Right lobe of liver (tissue), 6 donors: ENCODE measurements around the gene OSBPL9. TPM values are rescaled to one million over a fixed set of nuclear protein-coding genes. Genes with fewer than 3 reads are reported as not detected.

Experiments used
- ATAC-seq, 4 donors: fragments of 200-7000 bp; cut with Tn5 transposase; one replicate each; pipeline ENCODE4 v1.9.1; 2020; ENCODE audit warnings: mild to moderate bottlenecking in 4 of 4, moderate library complexity in 4 of 4
- DNase-seq, 3 donors: peaks; one replicate each; pipeline ENCODE4 v3.0.0-alpha.2; 2020
- H3K27ac ChIP-seq, 3 donors: fragments of 200-600 bp; one replicate each; pipeline ENCODE4 v1.8.0; 2022
- H3K27me3 ChIP-seq, 2 donors: fragments of 200-600 bp; one replicate each; pipeline ENCODE4 v1.8.0; 2022
- H3K36me3 ChIP-seq, 4 donors: fragments of 200-600 bp; sonication (generic) in 1 of 4; one replicate each; pipeline versions ENCODE4 v1.5.1 to v1.8.0; 2017 to 2022; ENCODE audit warnings: control low read depth in 1 of 4
- H3K4me1 ChIP-seq, 4 donors: fragments of 200-600 bp; sonication (generic) in 1 of 4; one replicate each; pipeline versions ENCODE4 v1.5.1 to v1.8.0; 2017 to 2022; ENCODE audit warnings: control low read depth in 1 of 4
- H3K4me3 ChIP-seq, 3 donors: fragments of 200-600 bp; one replicate each; pipeline ENCODE4 v1.8.0; 2022
- H3K9me3 ChIP-seq, 4 donors: fragments of 200-600 bp; sonication (generic) in 1 of 4; one replicate each; pipeline versions ENCODE4 v1.5.1 to v1.8.0; 2017 to 2022; ENCODE audit warnings: control low read depth in 1 of 4
- CTCF ChIP-seq, 4 donors: fragments of 200-600 bp in 3 of 4; fragments of 450-650 bp in 1 of 4; IDR thresholded peaks; one replicate each; pipeline versions ENCODE4 v1.5.1 to v1.8.0; 2016 to 2022; ENCODE audit warnings: antibody characterized with exemption in 4 of 4, mild to moderate bottlenecking in 2 of 4
- POLR2A ChIP-seq: fragments of 450-650 bp; IDR thresholded peaks from one replicate; pipeline ENCODE4 v1.6.1; 2017; ENCODE audit warnings: antibody characterized with exemption, mild to moderate bottlenecking
- WGBS: methylation state at CpG from one replicate; pipeline ENCODE4 v1.1.6; 2018; ENCODE audit warnings: low coverage, low lambda C conversion rate; ENCODE audit not compliant: insufficient coverage; ENCODE audit errors: missing lambda C conversion rate; 5-methylcytosine and 5-hydroxymethylcytosine counted together
- intact Hi-C, 2 donors: fragments of 100-400 bp; cut with DNase I; formaldehyde crosslinking; loops; one replicate each; pipeline versions ENCODE4 v1.11.2 to v1.14.1; 2022
- total RNA-seq, 6 experiments: library from RNA; depleted of rRNA in 2 of 6; stranded (reverse); fragments of >200 nt in 2 of 6; fragmentation: NEBNext Ultra II Directional in 3 of 6; extraction: Animal tissue kit (Norgen Biotek cat#: 25700) in 3 of 6; gene quantifications; one replicate each; pipeline versions ENCODE4 v1.1.0 to v1.2.4, GENCODE V29; 2016 to 2023
- donor health status: DM: no; HTN: yes; CAD: no.
- donor health status: DM: no; HTN: no; CAD: no.
- donor health status: DM: no; HTN: no; CAD: no.
- donor health status: DM: no; HTN: yes; CAD: no.
- donor health status: DM: no; HTN: yes; CAD: no.

The OSBPL9 gene
- total RNA-seq, 6 experiments from 2014 or later = 51.7 to 90.5 (median 71.7) TPM

DNA sequence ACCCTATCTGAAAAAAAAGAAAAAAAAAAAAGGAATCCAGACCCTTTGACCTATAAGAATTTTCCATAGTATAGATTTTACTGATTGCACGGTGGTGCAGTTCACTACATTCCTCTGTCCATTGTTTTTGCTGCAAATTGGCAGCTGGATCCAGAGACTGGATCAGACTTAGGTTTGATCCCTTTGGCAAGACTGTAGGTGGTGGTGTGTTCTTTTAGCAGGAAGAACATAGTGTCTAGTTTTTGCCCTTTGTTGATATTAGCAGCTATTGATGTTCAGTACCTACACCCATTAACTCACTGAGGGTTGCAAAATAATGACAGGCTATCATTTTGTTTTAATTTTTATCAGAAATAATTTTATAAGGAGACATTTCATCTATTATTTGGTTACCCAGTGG, 37.1 kb downstream of the OSBPL9 start:
- Histone ChIP-seq H3K36me3 (no peaks in the 10 kb centered on the region), H3K4me3 (no peak overlapping the region), H3K9me3 (no peaks in the 10 kb centered on the region), H3K27ac (no peak overlapping the region), H3K27me3 (no peaks in the 10 kb centered on the region), H3K4me1 (peaks cover 0 to 28% (median 12%) of the 10 kb centered on the region in 4 donors)
- intact Hi-C loops = no loop called here
- WGBS = 9% methylated on average over 1 of the region's 1 CpG
- no peak for DNase-seq
- ATAC-seq = peak; percentile 70 to 85 (median 76)
- no peak for TF ChIP-seq POLR2A
- TF ChIP-seq CTCF (IDR thresholded peaks at IDR 0.05) = peak in 2 of 4 donors; percentile 14 to 16

DNA sequence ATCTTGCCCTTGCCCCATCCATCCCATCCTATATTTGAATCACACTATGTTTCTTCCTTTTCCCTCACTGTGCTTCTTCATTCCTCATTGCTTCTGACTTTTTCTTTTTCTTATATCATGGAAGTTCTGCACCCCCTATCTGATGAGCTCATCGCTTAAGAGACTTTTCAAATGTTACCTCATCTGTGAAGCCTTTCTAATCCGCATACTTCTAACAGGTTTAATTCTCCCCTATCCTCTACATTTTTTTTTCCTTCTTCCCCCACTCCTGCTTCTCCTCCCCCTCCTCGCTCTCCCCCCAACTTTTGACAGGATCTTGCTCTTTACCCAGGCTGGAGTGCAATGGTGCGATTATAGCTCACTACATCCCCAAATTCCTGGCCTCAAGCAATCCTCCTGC, 39.5 kb downstream of the OSBPL9 start:
- Histone ChIP-seq H3K27me3 (no peaks in the 10 kb centered on the region), H3K27ac (no peak overlapping the region), H3K4me3 (no peak overlapping the region), H3K4me1 (peaks cover 0 to 27% (median 12%) of the 10 kb centered on the region in 4 donors), H3K9me3 (no peaks in the 10 kb centered on the region), H3K36me3 (no peaks in the 10 kb centered on the region)
- intact Hi-C loops = no loop called here
- TF ChIP-seq CTCF (IDR thresholded peaks at IDR 0.05) (no peak), POLR2A (no peak)
- ATAC-seq (no peak), DNase-seq (no peak)
- 98% methylated on average over 4 of the region's 4 CpGs for WGBS

GRCh38 chr1:51660580-51660979, 43.7 kb downstream of the OSBPL9 start:
- intact Hi-C loops = no loop called here
- H3K27me3 ChIP-seq = no peaks in the 10 kb centered on the region
- peaks cover 0 to 8% (median 0%) of the 10 kb centered on the region in 4 donors for H3K4me1 ChIP-seq
- no peaks in the 10 kb centered on the region for H3K36me3 ChIP-seq
- ATAC-seq (no peak), DNase-seq (no peak)
- no peaks in the 10 kb centered on the region for H3K9me3 ChIP-seq
- H3K27ac ChIP-seq = no peak overlapping the region
- WGBS = 80% methylated on average over 1 of the region's 1 CpG
- no peak overlapping the region for H3K4me3 ChIP-seq
- TF ChIP-seq POLR2A = no peak
- TF ChIP-seq CTCF (IDR thresholded peaks at IDR 0.05) = no peak

- WGBS = 58% methylated on average over 3 of the region's 3 CpGs
- H3K27me3 ChIP-seq = no peaks in the 10 kb centered on the region
- no peaks in the 10 kb centered on the region for H3K36me3 ChIP-seq
- DNase-seq (no peak), ATAC-seq (peak in 2 of 4 donors; percentile 16 to 28)
- TF ChIP-seq CTCF (IDR thresholded peaks at IDR 0.05) = no peak
- TF ChIP-seq POLR2A = no peak
- intact Hi-C loops = no loop called here
- H3K4me1 ChIP-seq = peaks cover 0 to 8% (median 0%) of the 10 kb centered on the region in 4 donors
- H3K27ac ChIP-seq = no peak overlapping the region
- no peaks in the 10 kb centered on the region for H3K9me3 ChIP-seq
- H3K4me3 ChIP-seq = no peak overlapping the region
Measured at GRCh38 chr1:51661081-51661518, 44.2 kb downstream of the OSBPL9 start.

DNA sequence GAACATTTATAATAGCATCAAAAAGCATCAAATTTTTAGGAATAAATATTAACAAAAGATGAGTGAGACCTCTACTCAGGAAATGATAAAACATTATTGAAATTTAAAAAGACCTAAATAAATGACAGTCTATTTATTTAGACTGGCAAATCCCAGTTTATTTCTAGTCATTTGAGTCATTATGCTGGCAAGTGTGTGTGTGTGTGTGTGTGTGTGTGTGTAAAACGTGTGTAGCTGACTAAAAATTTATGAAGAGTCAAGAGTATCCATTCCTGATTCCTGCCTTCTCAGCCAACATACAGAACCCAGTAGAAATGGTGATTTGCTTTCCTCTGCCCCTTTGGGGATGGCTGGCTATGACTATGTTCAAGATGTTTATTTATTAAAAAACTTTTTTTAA, 46.2 kb downstream of the OSBPL9 start:
- ATAC-seq = no peak
- WGBS = 29% methylated on average over 1 of the region's 1 CpG
- Histone ChIP-seq H3K36me3 (no peaks in the 10 kb centered on the region), H3K4me1 (peaks cover 0 to 8% (median 0%) of the 10 kb centered on the region in 4 donors), H3K27ac (no peak overlapping the region), H3K27me3 (no peaks in the 10 kb centered on the region), H3K9me3 (no peaks in the 10 kb centered on the region), H3K4me3 (no peak overlapping the region)
- intact Hi-C loops = no loop called here
- TF ChIP-seq POLR2A = no peak
- no peak for TF ChIP-seq CTCF (IDR thresholded peaks at IDR 0.05)
- no peak for DNase-seq
